ENCODE measurements around the gene ERGIC1. TPM values are rescaled to one million over a fixed set of nuclear protein-coding genes. Genes with fewer than 3 reads are reported as not detected.
A peak's percentile ranks its signal among the peaks of the same experiment; 100 is the strongest.

Gene ERGIC1
- total RNA-seq, 1 experiment from 2014 or later: 89.8 TPM

DNA sequence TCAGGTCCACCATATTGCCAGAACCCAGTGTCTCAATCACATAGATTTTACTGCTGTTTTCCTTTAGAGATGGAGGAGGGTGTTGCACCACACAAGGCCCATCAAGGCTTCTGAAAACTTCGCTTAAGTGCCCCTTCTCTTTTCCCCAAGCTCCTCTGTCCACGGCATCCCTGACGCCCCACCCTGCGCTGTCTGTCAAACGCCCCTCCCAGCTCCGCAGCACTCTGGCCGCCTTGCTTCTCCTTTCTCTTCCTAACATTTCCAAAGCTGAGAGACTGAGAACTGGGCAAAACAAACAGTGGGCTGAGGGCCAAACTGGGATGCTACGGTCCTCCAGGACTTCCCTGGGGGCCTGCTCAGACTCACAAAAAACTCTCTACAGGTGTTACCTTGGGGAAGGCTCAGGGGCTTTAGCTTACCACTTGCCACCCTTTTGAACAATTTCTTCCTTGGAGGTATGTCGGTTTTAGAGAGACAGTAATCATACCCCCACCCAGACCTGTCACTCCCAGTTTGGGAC, 28.3 kb upstream of the ERGIC1 start (continued):
- TF ChIP-seq CREM (CRISPR knock-in tag; IDR thresholded peaks at IDR 0.05) (no peak), GABPB1 (CRISPR knock-in tag; IDR thresholded peaks at IDR 0.05) (no peak), ZBTB43 (CRISPR knock-in tag; IDR thresholded peaks at IDR 0.05) (no peak)
- TF ChIP-seq, protein P1, sequence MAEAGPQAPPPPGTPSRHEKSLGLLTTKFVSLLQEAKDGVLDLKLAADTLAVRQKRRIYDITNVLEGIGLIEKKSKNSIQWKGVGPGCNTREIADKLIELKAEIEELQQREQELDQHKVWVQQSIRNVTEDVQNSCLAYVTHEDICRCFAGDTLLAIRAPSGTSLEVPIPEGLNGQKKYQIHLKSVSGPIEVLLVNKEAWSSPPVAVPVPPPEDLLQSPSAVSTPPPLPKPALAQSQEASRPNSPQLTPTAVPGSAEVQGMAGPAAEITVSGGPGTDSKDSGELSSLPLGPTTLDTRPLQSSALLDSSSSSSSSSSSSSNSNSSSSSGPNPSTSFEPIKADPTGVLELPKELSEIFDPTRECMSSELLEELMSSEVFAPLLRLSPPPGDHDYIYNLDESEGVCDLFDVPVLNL (CRISPR knock-in tag; IDR thresholded peaks at IDR 0.05; ENCODE audit: borderline replicate concordance, low read depth): no peak
- TF ChIP-seq, protein P2, sequence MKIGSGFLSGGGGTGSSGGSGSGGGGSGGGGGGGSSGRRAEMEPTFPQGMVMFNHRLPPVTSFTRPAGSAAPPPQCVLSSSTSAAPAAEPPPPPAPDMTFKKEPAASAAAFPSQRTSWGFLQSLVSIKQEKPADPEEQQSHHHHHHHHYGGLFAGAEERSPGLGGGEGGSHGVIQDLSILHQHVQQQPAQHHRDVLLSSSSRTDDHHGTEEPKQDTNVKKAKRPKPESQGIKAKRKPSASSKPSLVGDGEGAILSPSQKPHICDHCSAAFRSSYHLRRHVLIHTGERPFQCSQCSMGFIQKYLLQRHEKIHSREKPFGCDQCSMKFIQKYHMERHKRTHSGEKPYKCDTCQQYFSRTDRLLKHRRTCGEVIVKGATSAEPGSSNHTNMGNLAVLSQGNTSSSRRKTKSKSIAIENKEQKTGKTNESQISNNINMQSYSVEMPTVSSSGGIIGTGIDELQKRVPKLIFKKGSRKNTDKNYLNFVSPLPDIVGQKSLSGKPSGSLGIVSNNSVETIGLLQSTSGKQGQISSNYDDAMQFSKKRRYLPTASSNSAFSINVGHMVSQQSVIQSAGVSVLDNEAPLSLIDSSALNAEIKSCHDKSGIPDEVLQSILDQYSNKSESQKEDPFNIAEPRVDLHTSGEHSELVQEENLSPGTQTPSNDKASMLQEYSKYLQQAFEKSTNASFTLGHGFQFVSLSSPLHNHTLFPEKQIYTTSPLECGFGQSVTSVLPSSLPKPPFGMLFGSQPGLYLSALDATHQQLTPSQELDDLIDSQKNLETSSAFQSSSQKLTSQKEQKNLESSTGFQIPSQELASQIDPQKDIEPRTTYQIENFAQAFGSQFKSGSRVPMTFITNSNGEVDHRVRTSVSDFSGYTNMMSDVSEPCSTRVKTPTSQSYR (CRISPR knock-in tag; IDR thresholded peaks at IDR 0.05): no peak

- ChIA-PET CTCF (interaction anchor here (0.6 to 1.6 kb wide), 5 partner anchors 15 to 132 kb away, joined by 3 to 8 read pairs (median 4); partner anchors contain the start of gene DUSP1), POLR2A (interaction anchor here (0.6 kb wide), 1 partner anchor 9 kb away, joined by 3 read pairs; no protein-coding TSS in a partner anchor)
- H3K27ac Mint-ChIP-seq: no peak overlapping the region
- peaks cover 9% of the 10 kb centered on the region for H3K4me1 Mint-ChIP-seq
- no peaks in the 10 kb centered on the region for H3K36me3 Mint-ChIP-seq
- peaks cover 3% of the 10 kb centered on the region for H3K9me3 Mint-ChIP-seq
- 0 out of 2 replicates have a peak, but pooled peaks have one; percentile 29 for TF ChIP-seq SP1 (CRISPR knock-in tag; conservative IDR thresholded peaks at IDR 0.05)
- no peak for TF ChIP-seq TEAD1 (CRISPR knock-in tag; IDR thresholded peaks at IDR 0.05)
- peaks cover 18% of the 10 kb centered on the region for H3K27me3 Mint-ChIP-seq (ENCODE audit: low read depth)
- DNase-seq (ENCODE audit: low spot score) (peak; percentile 73), ATAC-seq (peak; percentile 98)
- peak overlapping the region; percentile 19; the same call in 1 of the 2 replicates for H3K4me3 Mint-ChIP-seq
These were observed 27.0 kb upstream of the ERGIC1 start for GRCh38 chr5:172806897-172807672.

GRCh38 chr5:172807766-172808311, 26.2 kb upstream of the ERGIC1 start:
- ChIA-PET CTCF (interaction anchor here (0.6 to 1.6 kb wide), 4 partner anchors 14 to 131 kb away, joined by 3 to 8 read pairs (median 6); partner anchors contain the start of gene DUSP1), POLR2A (interaction anchor here (0.6 kb wide), 1 partner anchor 8 kb away, joined by 3 read pairs; no protein-coding TSS in a partner anchor)
- ATAC-seq (no peak), DNase-seq (ENCODE audit: low spot score) (no peak)
- H3K27ac Mint-ChIP-seq: no peak overlapping the region
- H3K27me3 Mint-ChIP-seq (ENCODE audit: low read depth): peaks cover 18% of the 10 kb centered on the region
- H3K9me3 Mint-ChIP-seq: peaks cover 3% of the 10 kb centered on the region
- no peak for TF ChIP-seq ZMAT4 (CRISPR knock-in tag; IDR thresholded peaks at IDR 0.05)
- TF ChIP-seq ZNF121 (CRISPR knock-in tag; IDR thresholded peaks at IDR 0.05): peak; percentile 52; the same call in 1 of the 2 replicates
- no peak for TF ChIP-seq ZNF219 (CRISPR knock-in tag; IDR thresholded peaks at IDR 0.05; ENCODE audit: borderline replicate concordance)
- no peak for TF ChIP-seq TEAD1 (CRISPR knock-in tag; IDR thresholded peaks at IDR 0.05)
- TF ChIP-seq, protein P1 (CRISPR knock-in tag; IDR thresholded peaks at IDR 0.05; ENCODE audit: borderline replicate concordance, low read depth): no peak
- no peak for TF ChIP-seq ZNF532 (CRISPR knock-in tag; IDR thresholded peaks at IDR 0.05; ENCODE audit: borderline replicate concordance)
- TF ChIP-seq HMGXB4 (CRISPR knock-in tag; IDR thresholded peaks at IDR 0.05): no peak
- 0 out of 2 replicates have a peak overlapping the region, but pooled peaks have one; percentile 19 for H3K4me3 Mint-ChIP-seq
- H3K4me1 Mint-ChIP-seq: peaks cover 9% of the 10 kb centered on the region
- H3K36me3 Mint-ChIP-seq: no peaks in the 10 kb centered on the region
